Gastrocnemius medialis (tissue), 4 donors: ENCODE data around the gene TCHP. TPM values are rescaled to one million over a fixed set of nuclear protein-coding genes. Genes with fewer than 3 reads are reported as not detected.

Experiments
- ATAC-seq, 2 donors: fragments of 150-250 bp; one replicate each; pipeline ENCODE4 v1.9.1; 2016
- DNase-seq, 2 donors: peaks; one replicate each; pipeline ENCODE4 v3.0.0-alpha.2; 2019
- H3K27ac ChIP-seq, 4 donors: fragments of 200-600 bp; sonication (generic); 1 replicate in 1 of 4; 2 replicates in 3 of 4; pipeline ENCODE4 v1.5.1; 2016 to 2018; ENCODE audit warnings: mild to moderate bottlenecking in 2 of 4, moderate library complexity in 1 of 4
- H3K27me3 ChIP-seq, 3 donors: fragments of 200-600 bp; sonication (generic) in 2 of 3; 1 replicate in 1 of 3; 2 replicates in 2 of 3; pipeline versions ENCODE4 v1.5.1 to v1.6.0; 2016 to 2019; ENCODE audit warnings: mild to moderate bottlenecking in 1 of 3, moderate library complexity in 1 of 3
- H3K36me3 ChIP-seq, 2 donors: fragments of 200-600 bp; sonication (generic) in 1 of 2; one replicate each; pipeline ENCODE4 v1.5.1; 2017 to 2018
- H3K4me1 ChIP-seq, 2 donors: fragments of 200-600 bp; sonication (generic) in 1 of 2; one replicate each; pipeline ENCODE4 v1.5.1; 2016 to 2017; ENCODE audit warnings: mild to moderate bottlenecking in 2 of 2
- H3K4me3 ChIP-seq, 4 donors: fragments of 200-600 bp; sonication (generic) in 3 of 4; 1 replicate in 1 of 4; 2 replicates in 3 of 4; pipeline ENCODE4 v1.5.1; 2016 to 2019; ENCODE audit warnings: mild to moderate bottlenecking in 2 of 4
- H3K9me3 ChIP-seq, 3 donors: fragments of 200-600 bp; sonication (generic) in 2 of 3; 1 replicate in 1 of 3; 2 replicates in 2 of 3; pipeline ENCODE4 v1.5.1; 2016 to 2019
- POLR2A ChIP-seq, 2 donors: fragments of 450-650 bp; IDR thresholded peaks; one replicate each; pipeline ENCODE4 v1.6.1; 2017; ENCODE audit warnings: antibody characterized with exemption in 2 of 2, mild to moderate bottlenecking in 2 of 2, moderate library complexity in 2 of 2
- in situ Hi-C, 4 donors: fragments of 200-750 bp; cut with MboI; loops; one replicate each; pipeline versions ENCODE4 v1.15.0 to v1.8.0; 2017; ENCODE audit warnings: low sequenced_read_pairs in 4 of 4
- intact Hi-C: fragments of 100-400 bp; cut with DNase I; formaldehyde crosslinking; loops from one replicate; pipeline ENCODE4 v1.15.1; 2023; ENCODE audit warnings: low total_unique reads
- total RNA-seq, 4 donors: library from RNA; depleted of rRNA; stranded (reverse); fragments of >200 nt; gene quantifications; one replicate each; pipeline versions ENCODE4 v1.1.0 to v1.2.3, GENCODE V29; 2016
- TF ChIP-seq, protein P1 (sequence below), 5 experiments: fragments of 450-650 bp in 3 of 5; fragments of 200-600 bp in 2 of 5; sonication (generic) in 2 of 5; IDR thresholded peaks in 4 of 5; conservative IDR thresholded peaks in 1 of 5; 1 replicate in 4 of 5; 2 replicates in 1 of 5; pipeline ENCODE4 v1.5.1; 2016 to 2019; ENCODE audit warnings: antibody characterized with exemption in 5 of 5, mild to moderate bottlenecking in 3 of 5, moderate library complexity in 3 of 5

The TCHP gene
- total RNA-seq, 4 donors from 2014 or later: 7.3 to 9.4 (median 8.0) TPM

DNA sequence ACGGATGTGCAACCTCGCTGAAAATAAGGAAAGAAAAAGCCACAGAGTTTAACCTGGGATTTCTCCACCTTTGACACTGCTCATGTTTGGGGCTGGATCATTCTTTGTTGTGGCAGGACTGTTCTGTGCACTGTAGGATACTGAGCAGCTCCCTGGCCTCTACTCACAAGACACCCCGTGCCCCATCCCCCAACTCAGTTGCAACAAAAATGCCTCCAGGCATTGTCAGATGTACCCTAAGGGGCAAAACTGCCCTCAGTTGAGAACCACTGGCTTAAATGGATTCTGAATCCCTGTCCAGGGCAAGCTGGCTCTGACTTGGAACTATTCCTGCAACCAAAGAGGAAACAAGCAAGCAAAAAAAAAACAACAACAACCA lies 21.8 kb upstream of the TCHP start:
- H3K4me1 ChIP-seq: peaks cover 17 to 20% of the 10 kb centered on the region in 2 donors
- H3K36me3 ChIP-seq: no peaks in the 10 kb centered on the region
- no peak overlapping the region for H3K27ac ChIP-seq
- intact Hi-C loops: loop anchor here (5.0 kb wide), 1 partner anchor 451 kb away; no protein-coding TSS in a partner anchor
- no peaks in the 10 kb centered on the region for H3K27me3 ChIP-seq
- DNase-seq (no peak), ATAC-seq (no peak)
- no peak overlapping the region for H3K4me3 ChIP-seq
- in situ Hi-C loops: loop anchor here (5.0 to 10.0 kb wide), 3 partner anchors 71 to 76 kb away; no protein-coding TSS in a partner anchor
- TF ChIP-seq POLR2A (IDR thresholded peaks at IDR 0.05): no peak
- TF ChIP-seq, protein P1, sequence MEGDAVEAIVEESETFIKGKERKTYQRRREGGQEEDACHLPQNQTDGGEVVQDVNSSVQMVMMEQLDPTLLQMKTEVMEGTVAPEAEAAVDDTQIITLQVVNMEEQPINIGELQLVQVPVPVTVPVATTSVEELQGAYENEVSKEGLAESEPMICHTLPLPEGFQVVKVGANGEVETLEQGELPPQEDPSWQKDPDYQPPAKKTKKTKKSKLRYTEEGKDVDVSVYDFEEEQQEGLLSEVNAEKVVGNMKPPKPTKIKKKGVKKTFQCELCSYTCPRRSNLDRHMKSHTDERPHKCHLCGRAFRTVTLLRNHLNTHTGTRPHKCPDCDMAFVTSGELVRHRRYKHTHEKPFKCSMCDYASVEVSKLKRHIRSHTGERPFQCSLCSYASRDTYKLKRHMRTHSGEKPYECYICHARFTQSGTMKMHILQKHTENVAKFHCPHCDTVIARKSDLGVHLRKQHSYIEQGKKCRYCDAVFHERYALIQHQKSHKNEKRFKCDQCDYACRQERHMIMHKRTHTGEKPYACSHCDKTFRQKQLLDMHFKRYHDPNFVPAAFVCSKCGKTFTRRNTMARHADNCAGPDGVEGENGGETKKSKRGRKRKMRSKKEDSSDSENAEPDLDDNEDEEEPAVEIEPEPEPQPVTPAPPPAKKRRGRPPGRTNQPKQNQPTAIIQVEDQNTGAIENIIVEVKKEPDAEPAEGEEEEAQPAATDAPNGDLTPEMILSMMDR (IDR thresholded peaks at IDR 0.05 in 4 of 5, conservative IDR thresholded peaks at IDR 0.05 in 1 of 5): no peak
- H3K9me3 ChIP-seq: no peaks in the 10 kb centered on the region

DNA sequence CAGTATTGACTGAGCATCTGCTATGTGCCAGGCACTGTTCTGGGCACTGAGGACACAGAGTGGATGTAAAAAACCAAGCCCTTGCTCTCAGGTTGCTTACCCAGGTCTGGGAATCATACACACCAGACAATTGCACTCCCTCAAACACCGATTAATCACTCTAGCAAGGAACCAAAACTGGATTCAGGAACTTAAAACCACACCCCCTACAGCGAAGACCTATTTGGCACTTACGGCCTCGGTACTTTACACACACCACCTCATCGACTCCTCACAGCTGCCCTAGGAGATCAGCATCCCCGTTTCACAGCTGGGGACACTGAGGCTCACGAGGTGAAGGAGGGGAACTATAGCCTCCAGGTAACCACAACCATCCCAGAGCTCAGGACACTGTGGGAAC lies 21.3 kb upstream of the TCHP start:
- no peaks in the 10 kb centered on the region for H3K27me3 ChIP-seq
- no peak overlapping the region for H3K27ac ChIP-seq
- in situ Hi-C loops (loop anchor here (5.0 to 10.0 kb wide), 3 partner anchors 71 to 76 kb away; no protein-coding TSS in a partner anchor), intact Hi-C loops (loop anchor here (5.0 kb wide), 1 partner anchor 451 kb away; no protein-coding TSS in a partner anchor)
- H3K36me3 ChIP-seq: no peaks in the 10 kb centered on the region
- H3K4me1 ChIP-seq: peaks cover 17 to 20% of the 10 kb centered on the region in 2 donors
- DNase-seq: no peak
- peak overlapping the region in 3 of 4 donors; percentile 66 to 86 (median 81) for H3K4me3 ChIP-seq
- TF ChIP-seq, protein P1 (IDR thresholded peaks at IDR 0.05 in 4 of 5, conservative IDR thresholded peaks at IDR 0.05 in 1 of 5): no peak
- no peak for TF ChIP-seq POLR2A (IDR thresholded peaks at IDR 0.05)
- H3K9me3 ChIP-seq: no peaks in the 10 kb centered on the region
- no peak for ATAC-seq

DNA sequence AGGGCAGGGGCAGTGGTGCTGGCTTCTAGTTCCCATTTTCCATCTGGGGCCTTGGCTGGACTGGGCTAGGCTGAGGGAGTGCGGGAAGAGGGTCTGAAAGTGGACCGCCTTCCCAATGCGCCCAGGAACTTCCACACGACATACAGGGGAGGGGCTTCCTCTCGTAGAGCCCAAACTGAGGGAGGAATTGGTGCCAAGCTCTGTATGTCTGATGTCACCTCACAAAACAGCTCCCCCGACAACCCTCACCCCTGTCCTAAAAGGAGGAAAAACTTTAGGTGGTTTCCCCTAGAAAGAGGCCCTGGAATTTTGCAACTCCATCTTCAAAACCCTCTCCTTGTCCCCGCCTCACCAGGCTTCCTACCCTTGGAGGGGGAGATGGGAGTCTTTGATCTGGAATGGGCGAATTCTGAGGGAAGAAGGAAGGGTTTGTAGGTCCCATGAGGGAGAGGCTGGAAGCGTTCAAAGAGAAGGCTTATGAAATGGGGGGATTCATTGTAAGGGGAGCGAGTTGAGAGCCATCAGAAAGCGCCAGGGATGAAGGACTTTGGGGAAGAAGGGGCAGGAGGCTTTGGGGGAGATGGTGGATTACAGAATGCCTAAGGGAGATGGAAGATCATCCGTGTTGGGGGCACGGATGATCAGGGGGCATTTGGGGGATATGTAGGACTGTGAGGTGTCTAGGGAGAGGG lies 20.6 kb upstream of the TCHP start:
- ATAC-seq: peak in 1 of 2 donors; percentile 2
- H3K36me3 ChIP-seq: no peaks in the 10 kb centered on the region
- no peaks in the 10 kb centered on the region for H3K9me3 ChIP-seq
- intact Hi-C loops (loop anchor here (1.0 to 10.0 kb wide), 4 partner anchors 32 to 452 kb away; partner anchors contain the start of gene FAM222A), in situ Hi-C loops (loop anchor here (5.0 to 10.0 kb wide), 3 partner anchors 72 to 77 kb away; no protein-coding TSS in a partner anchor)
- H3K27me3 ChIP-seq: no peaks in the 10 kb centered on the region
- no peak for DNase-seq
- H3K27ac ChIP-seq: peak overlapping the region; percentile 60 to 81 (median 74)
- peaks cover 17 to 20% of the 10 kb centered on the region in 2 donors for H3K4me1 ChIP-seq
- H3K4me3 ChIP-seq: peak overlapping the region; percentile 66 to 86 (median 80)
- TF ChIP-seq, protein P1 (IDR thresholded peaks at IDR 0.05 in 4 of 5, conservative IDR thresholded peaks at IDR 0.05 in 1 of 5): no peak
- no peak for TF ChIP-seq POLR2A (IDR thresholded peaks at IDR 0.05)

DNA sequence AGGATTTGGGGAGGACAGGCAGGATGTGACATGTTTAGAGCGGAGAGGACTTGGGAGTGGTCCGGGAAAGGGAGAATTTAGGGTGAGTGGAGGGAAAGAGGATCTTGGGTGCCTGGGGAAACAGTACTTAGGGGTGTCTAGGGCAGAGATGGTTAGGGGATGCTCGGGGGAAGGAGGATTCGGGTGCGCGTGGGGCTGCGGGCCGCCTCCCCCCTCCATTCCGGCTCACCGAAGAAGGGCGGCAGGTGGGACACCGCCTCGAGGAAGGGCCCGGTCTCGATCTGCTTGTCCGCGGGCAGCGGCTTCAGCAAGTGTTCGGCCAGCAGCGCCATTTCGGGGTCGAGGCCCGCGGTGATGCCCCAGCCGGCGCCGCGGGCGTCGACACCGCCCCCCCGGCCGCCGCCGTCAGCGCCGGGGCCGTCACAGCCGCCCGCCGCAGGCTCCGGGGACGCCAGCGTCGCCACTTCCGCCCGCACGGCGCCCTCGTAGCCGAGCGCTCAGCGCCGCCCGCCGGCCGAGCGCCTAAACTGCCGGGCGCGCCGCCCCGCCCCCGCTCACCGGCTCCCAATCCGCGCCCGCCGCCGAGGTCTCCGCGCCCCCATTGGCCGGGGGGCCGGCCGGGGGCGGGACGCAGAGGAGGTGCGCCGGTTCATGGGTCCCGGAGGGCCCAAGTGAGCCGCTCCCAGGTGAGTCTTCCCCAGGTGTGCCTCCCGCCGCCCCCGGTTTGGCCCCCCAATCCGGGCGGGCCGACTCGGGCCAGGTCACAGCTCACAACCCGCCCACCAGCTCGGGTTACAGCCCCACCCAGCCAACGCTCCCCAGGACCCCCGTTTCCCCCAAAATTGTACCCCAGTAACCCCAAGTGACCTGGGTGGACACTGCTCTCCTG lies 19.8 kb upstream of the TCHP start, which contains the start of gene GLTP:
GLTP (minus strand) TSS at position 499 of the 889 bp plus-strand sequence; CDS start at position 332, 167 bp downstream.
- H3K9me3 ChIP-seq: no peaks in the 10 kb centered on the region
- H3K27me3 ChIP-seq: no peaks in the 10 kb centered on the region
- in situ Hi-C loops (no loop called here), intact Hi-C loops (loop anchor here (1.0 to 10.0 kb wide), 3 partner anchors 33 to 165 kb away; partner anchors contain the start of gene FAM222A)
- peak within 1 kb of the TSS; percentile 66 to 94 (median 83) for H3K4me3 ChIP-seq
- ATAC-seq: peak; percentile 91 to 96
- H3K4me1 ChIP-seq: peaks cover 17 to 20% of the 10 kb centered on the region in 2 donors
- peak within 1 kb of the TSS; percentile 60 to 81 (median 78) for H3K27ac ChIP-seq
- peak; percentile 63 to 67 for TF ChIP-seq POLR2A (IDR thresholded peaks at IDR 0.05)
- TF ChIP-seq, protein P1 (IDR thresholded peaks at IDR 0.05 in 4 of 5, conservative IDR thresholded peaks at IDR 0.05 in 1 of 5): peak in 4 of 5 experiments; percentile 85 to 98 (median 88)
- no peaks in the 10 kb centered on the region for H3K36me3 ChIP-seq
- peak; percentile 61 to 76 for DNase-seq
